AG09319 (cell line): ENCODE measurements around the gene UPK1A.

ENCODE experiments used
- DNase-seq: peaks from one replicate; pipeline ENCODE4 v3.0.0-alpha.2; 2010; ENCODE audit warnings: low read depth; ENCODE audit errors: extremely low read depth
- TF ChIP-seq, protein P1 (sequence below): IDR thresholded peaks from 2 replicates; pipeline ENCODE4 v1.5.1; 2011; ENCODE audit warnings: low read depth, mild to moderate bottlenecking, inconsistent platforms, low read length, moderate library complexity

The UPK1A gene

DNA sequence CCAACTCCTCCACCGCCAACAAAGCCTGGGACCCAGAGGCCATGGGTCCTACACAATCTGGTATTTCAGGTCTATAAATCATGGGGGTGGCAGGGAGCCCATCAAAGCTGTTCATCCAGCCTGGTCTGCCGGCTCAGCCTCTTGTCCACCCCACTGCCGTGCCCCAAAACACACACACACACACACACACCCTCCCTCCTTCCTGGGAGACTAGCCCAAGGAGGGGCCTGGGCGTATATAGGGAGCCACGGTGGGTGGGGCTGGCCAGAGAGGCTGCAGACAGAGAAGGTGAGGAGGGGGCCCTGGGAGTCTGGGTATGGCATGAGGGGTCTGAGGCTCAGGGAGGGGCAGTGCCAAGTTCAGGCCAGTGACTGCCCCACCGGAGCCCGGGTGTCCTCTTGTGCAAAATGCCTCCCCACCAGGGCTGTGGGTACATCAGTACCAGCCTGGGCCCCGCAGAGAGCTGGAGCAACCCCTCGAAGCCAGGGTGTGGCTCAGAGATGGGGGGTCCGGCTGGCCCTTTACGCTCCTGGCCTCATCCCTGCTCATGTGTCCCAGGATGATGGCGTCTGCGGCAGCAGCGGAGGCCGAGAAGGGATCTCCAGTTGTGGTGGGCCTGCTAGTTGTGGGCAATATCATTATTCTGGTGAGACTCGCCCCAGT lies at the start of gene UPK1A:
UPK1A (plus strand) TSS at position 267 of the 663 bp plus-strand sequence; CDS start at position 563, 296 bp downstream.
- TF ChIP-seq, protein P1, sequence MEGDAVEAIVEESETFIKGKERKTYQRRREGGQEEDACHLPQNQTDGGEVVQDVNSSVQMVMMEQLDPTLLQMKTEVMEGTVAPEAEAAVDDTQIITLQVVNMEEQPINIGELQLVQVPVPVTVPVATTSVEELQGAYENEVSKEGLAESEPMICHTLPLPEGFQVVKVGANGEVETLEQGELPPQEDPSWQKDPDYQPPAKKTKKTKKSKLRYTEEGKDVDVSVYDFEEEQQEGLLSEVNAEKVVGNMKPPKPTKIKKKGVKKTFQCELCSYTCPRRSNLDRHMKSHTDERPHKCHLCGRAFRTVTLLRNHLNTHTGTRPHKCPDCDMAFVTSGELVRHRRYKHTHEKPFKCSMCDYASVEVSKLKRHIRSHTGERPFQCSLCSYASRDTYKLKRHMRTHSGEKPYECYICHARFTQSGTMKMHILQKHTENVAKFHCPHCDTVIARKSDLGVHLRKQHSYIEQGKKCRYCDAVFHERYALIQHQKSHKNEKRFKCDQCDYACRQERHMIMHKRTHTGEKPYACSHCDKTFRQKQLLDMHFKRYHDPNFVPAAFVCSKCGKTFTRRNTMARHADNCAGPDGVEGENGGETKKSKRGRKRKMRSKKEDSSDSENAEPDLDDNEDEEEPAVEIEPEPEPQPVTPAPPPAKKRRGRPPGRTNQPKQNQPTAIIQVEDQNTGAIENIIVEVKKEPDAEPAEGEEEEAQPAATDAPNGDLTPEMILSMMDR, result no peak
- DNase-seq, result no peak

DNA sequence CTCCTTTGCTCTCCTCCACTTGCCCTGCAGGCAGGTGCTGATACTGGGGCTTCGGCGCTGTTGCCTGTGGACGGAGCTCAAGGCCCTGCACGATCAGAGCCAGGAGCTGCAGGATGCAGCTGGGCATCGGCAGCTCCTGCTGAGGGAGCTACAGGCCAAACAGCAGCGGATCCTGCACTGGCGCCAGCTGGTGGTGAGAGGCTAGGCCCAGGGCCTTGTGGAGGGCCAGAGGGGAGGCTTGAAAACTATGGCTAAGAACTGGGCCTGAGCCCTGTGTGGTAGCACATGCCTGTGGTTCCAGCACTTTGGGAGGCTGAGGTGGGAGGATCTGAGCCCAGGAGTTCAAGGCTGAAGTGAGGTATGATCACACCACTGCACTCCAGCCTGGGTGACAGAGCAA lies 47.5 kb upstream of the UPK1A start:
- DNase-seq, result no peak
- TF ChIP-seq, protein P1, result no peak

DNA sequence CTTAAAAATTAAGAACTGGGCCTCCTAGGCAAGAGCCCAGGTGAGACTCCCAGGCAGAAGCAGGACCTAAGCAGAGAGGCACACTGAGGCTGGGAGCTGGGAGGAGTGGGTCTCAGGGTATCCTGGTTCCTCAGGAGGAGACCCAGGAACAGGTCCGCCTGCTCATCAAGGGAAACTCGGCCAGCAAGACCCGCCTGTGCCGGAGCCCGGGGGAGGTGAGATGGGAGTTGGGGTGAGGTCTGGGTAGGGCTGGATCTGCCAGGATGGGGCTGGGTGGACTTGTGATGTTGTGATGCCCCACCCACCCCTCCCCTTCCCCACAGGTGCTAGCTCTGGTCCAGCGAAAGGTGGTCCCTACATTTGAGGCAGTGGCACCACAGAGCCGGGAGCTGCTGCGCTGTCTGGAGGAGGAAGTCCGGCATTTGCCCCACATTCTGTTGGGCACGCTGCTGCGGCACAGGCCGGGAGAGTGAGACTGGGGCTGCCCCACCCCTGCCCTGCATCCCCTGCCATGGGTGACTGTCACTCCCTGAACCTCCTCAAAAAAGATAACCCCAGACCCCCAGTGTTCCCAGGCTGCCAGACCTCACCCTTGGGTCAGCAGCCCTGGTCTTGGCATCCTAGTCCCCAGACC lies 46.9 kb upstream of the UPK1A start:
- DNase-seq, result no peak
- TF ChIP-seq, protein P1, result no peak

DNA sequence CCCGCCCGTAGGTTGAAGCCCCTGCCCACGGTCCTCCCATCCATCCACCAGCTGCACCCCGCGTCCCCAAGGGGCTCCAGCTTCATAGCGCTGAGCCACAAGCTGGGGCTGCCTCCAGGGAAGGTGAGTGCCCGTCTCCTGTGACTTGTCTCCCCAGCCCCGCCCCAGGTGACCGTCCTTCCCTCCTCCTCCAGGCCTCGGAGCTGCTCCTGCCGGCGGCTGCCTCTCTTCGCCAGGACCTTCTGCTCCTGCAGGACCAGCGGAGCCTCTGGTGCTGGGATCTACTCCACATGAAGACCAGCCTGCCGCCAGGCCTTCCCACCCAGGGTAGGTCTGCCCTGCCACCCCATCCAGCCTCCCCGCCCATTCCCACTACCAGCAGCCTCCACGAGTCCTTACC lies 46.3 kb upstream of the UPK1A start:
- TF ChIP-seq, protein P1, result no peak

GRCh38 chr19:35621708-35622107 lies 44.6 kb upstream of the UPK1A start:
- DNase-seq, result no peak
- TF ChIP-seq, protein P1, result no peak

More for the DNA sequence above, 46.3 kb upstream of the UPK1A start:
- no peak for DNase-seq

GRCh38 chr19:35622750-35623149 lies 43.6 kb upstream of the UPK1A start:
- DNase-seq, result no peak
- TF ChIP-seq, protein P1, result no peak

- TF ChIP-seq, protein P1, result no peak
- no peak for DNase-seq
These were observed 42.8 kb upstream of the UPK1A start for GRCh38 chr19:35623327-35624010.
